C4-2B (cell line): ENCODE data around the gene ANKRD55.

Experiments used
- CTCF ChIP-seq: fragments of 450-650 bp; conservative IDR thresholded peaks from 2 replicates; pipeline ENCODE4 v1.5.1; 2017; ENCODE audit warnings: mild to moderate bottlenecking
- ZFX ChIP-seq: fragments of 450-650 bp; IDR thresholded peaks from 2 replicates; pipeline ENCODE4 v1.6.1; 2017

- TF ChIP-seq ZFX = no peak
- TF ChIP-seq CTCF = no peak
Measured at GRCh38 chr5:56155992-56156584, 77.0 kb downstream of the ANKRD55 start.
